Adrenal gland (tissue), 12 donors: ENCODE results near the gene C16orf78. TPM values are rescaled to one million over a fixed set of nuclear protein-coding genes. Genes with fewer than 3 reads are reported as not detected.

Experiments
- DNase-seq, 7 donors: peaks; one replicate each; pipeline ENCODE4 v3.0.0-alpha.2; 2019 to 2020
- H3K27ac ChIP-seq, 5 donors: fragments of 200-600 bp; sonication (generic) in 4 of 5; 1 replicate in 3 of 5; 2 replicates in 2 of 5; pipeline versions ENCODE4 v1.5.1 to v1.8.0; 2016 to 2020; ENCODE audit warnings: mild to moderate bottlenecking in 1 of 5
- H3K27me3 ChIP-seq: fragments of 200-600 bp; 2 replicates; pipeline ENCODE4 v1.8.0; 2021
- H3K36me3 ChIP-seq, 2 donors: fragments of 200-600 bp; replicated peaks in 1 of 2; 1 replicate in 1 of 2; 2 replicates in 1 of 2; pipeline versions ENCODE4 v1.5.1 to v1.8.0; 2018 to 2022
- H3K4me1 ChIP-seq, 2 donors: fragments of 200-600 bp; replicated peaks in 1 of 2; 1 replicate in 1 of 2; 2 replicates in 1 of 2; pipeline versions ENCODE4 v1.5.1 to v1.8.0; 2018 to 2021
- H3K4me3 ChIP-seq, 4 donors: fragments of 200-600 bp; sonication (generic) in 3 of 4; one replicate each; pipeline ENCODE4 v1.5.1; 2016 to 2018
- H3K9me3 ChIP-seq, 3 donors: fragments of 200-600 bp; sonication (generic) in 1 of 3; replicated peaks in 1 of 3; 1 replicate in 2 of 3; 2 replicates in 1 of 3; pipeline versions ENCODE4 v1.5.1 to v1.8.0; 2016 to 2021
- POLR2A ChIP-seq, 2 donors: fragments of 450-650 bp; IDR thresholded peaks; one replicate each; pipeline ENCODE4 v1.6.1; 2017; ENCODE audit warnings: antibody characterized with exemption in 2 of 2, mild to moderate bottlenecking in 2 of 2, moderate library complexity in 1 of 2
- WGBS, 4 donors: extraction: QIAGEN DNeasy Blood & Tissue Kit in 2 of 4; methylation state at CpG; one replicate each; pipeline versions ENCODE4 v1.1.5 to v1.1.7; 2013 to 2017; 5-methylcytosine and 5-hydroxymethylcytosine counted together
- intact Hi-C, 2 donors: fragments of 100-400 bp; cut with DNase I; formaldehyde crosslinking; loops; one replicate each; pipeline versions ENCODE4 v1.14.1 to v1.15.0; 2022 to 2023
- polyA plus RNA-seq, 3 donors: library from polyadenylated mRNA; stranded (reverse); fragments of 200-250 nt in 2 of 3; fragments of 350-450 nt in 1 of 3; fragmentation: Illumina TruSeq in 1 of 3; extraction: RNeasy Lipid Tissue Mini Kit (QIAGEN cat#74804) in 1 of 3; gene quantifications; one replicate each; pipeline ENCODE4 v1.2.3, GENCODE V29; 2013 to 2014
- total RNA-seq, 9 donors: library from RNA; depleted of rRNA in 4 of 9; stranded (reverse); fragments of >200 nt in 4 of 9; fragments of 120-200 nt in 1 of 9; fragmentation: NEBNext Ultra II Directional in 1 of 9; extraction: Animal tissue kit (Norgen Biotek cat#: 25700) in 1 of 9; gene quantifications; one replicate each; pipeline versions ENCODE4 v1.1.0 to v1.2.4, GENCODE V29; 2013 to 2023
- TF ChIP-seq, protein P1 (sequence below), 6 experiments: fragments of 450-650 bp in 4 of 6; fragments of 200-600 bp in 2 of 6; sonication (generic) in 1 of 6; IDR thresholded peaks; 1 replicate in 5 of 6; 2 replicates in 1 of 6; pipeline versions ENCODE4 v1.5.1 to v1.8.0; 2016 to 2021; ENCODE audit warnings: antibody characterized with exemption in 6 of 6, mild to moderate bottlenecking in 2 of 6, moderate library complexity in 1 of 6
- donor health status: healthy with polysubstance abuse.
- donor health status: Bipolar disorder and iron deficiency.
- donor health status: DM: yes; HTN: yes; CAD: no.
- donor health status: DM: no; HTN: no; CAD: no.
- donor health status: DM: no; HTN: no; CAD: no.
- donor health status: DM: yes; HTN: yes; CAD: no.

The C16orf78 gene
- total and polyA plus RNA-seq, 12 donors, result not detected

DNA sequence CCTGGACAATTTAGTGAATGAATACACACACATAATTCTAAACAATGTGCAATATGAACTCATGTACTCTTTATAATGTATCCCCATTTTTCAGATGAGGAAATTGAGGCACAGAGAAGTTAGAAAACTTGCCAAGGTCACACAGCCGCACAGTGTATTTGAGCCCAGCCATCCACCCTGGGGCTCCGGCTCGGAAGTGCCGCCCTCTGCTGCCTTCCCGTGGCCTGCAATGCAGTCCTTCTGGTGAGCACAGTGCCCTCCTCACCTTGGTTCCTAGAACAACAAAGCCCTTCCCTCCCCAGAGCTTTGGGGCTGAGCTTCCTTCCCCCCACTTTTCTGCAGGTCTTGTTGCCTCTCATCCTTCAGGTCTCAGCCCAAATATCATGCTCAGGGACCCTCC, 63.7 kb downstream of the C16orf78 start:
- no peak overlapping the region for H3K4me3 ChIP-seq
- DNase-seq, result no peak
- H3K27ac ChIP-seq, result no peak overlapping the region
- WGBS, 4 donors, result 78 to 87% (median 83%) methylated on average over 5 of the region's 5 CpGs
- TF ChIP-seq POLR2A (IDR thresholded peaks at IDR 0.05), result no peak
- no peaks in the 10 kb centered on the region for H3K9me3 ChIP-seq
- no peaks in the 10 kb centered on the region for H3K4me1 ChIP-seq
- no peaks in the 10 kb centered on the region for H3K27me3 ChIP-seq
- intact Hi-C loops, result no loop called here
- H3K36me3 ChIP-seq, result no peaks in the 10 kb centered on the region

DNA sequence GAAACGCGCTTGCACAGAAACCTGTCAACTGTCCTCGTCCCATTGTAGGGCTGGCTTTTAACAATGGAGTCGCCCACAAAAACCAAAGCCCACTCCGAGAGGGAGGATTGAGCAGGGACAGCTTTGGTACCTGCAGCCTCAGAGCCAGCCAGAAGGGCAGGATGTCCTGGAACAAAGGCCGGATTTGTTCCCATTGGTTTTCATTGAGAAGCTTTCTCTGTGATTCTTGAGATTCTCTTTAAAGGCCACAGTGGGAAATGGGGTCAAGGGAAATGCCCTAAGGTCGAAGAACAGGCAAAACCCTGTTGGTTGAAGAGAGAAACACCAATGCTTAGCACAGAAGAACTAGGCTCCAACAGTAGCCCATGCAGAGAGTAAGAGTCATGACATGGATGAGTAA, 65.4 kb downstream of the C16orf78 start:
- DNase-seq, result no peak
- intact Hi-C loops, result no loop called here
- no peak for TF ChIP-seq POLR2A (IDR thresholded peaks at IDR 0.05)
- TF ChIP-seq, protein P1, sequence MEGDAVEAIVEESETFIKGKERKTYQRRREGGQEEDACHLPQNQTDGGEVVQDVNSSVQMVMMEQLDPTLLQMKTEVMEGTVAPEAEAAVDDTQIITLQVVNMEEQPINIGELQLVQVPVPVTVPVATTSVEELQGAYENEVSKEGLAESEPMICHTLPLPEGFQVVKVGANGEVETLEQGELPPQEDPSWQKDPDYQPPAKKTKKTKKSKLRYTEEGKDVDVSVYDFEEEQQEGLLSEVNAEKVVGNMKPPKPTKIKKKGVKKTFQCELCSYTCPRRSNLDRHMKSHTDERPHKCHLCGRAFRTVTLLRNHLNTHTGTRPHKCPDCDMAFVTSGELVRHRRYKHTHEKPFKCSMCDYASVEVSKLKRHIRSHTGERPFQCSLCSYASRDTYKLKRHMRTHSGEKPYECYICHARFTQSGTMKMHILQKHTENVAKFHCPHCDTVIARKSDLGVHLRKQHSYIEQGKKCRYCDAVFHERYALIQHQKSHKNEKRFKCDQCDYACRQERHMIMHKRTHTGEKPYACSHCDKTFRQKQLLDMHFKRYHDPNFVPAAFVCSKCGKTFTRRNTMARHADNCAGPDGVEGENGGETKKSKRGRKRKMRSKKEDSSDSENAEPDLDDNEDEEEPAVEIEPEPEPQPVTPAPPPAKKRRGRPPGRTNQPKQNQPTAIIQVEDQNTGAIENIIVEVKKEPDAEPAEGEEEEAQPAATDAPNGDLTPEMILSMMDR (IDR thresholded peaks at IDR 0.05), result no peak
- Histone ChIP-seq H3K36me3 (no peaks in the 10 kb centered on the region), H3K9me3 (no peaks in the 10 kb centered on the region), H3K27ac (no peak overlapping the region), H3K4me3 (no peak overlapping the region), H3K4me1 (no peaks in the 10 kb centered on the region), H3K27me3 (no peaks in the 10 kb centered on the region)
- 51 to 73% (median 62%) methylated on average over 7 of the region's 7 CpGs for WGBS, 4 donors

DNA sequence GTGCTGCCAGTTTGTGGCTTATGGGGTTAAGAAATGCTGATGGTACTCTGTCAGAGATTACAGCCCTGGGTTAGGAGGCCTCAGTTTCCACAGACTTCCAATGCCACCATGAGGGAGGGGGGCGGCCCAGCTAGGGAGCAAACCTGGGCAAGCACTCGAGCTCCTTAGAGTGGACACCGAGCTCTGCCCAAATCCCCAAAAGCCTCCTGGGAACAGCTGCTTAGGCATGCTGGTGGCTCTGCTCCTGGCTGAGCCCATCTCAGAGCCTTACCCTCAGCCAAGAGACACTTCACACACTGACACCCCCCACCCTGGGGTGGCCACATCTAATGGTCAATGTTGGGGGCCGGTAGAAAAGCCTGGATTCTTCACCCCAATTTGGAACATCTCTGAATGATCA, 66.1 kb downstream of the C16orf78 start:
- TF ChIP-seq, protein P1 (IDR thresholded peaks at IDR 0.05), result no peak
- no peak for TF ChIP-seq POLR2A (IDR thresholded peaks at IDR 0.05)

DNA sequence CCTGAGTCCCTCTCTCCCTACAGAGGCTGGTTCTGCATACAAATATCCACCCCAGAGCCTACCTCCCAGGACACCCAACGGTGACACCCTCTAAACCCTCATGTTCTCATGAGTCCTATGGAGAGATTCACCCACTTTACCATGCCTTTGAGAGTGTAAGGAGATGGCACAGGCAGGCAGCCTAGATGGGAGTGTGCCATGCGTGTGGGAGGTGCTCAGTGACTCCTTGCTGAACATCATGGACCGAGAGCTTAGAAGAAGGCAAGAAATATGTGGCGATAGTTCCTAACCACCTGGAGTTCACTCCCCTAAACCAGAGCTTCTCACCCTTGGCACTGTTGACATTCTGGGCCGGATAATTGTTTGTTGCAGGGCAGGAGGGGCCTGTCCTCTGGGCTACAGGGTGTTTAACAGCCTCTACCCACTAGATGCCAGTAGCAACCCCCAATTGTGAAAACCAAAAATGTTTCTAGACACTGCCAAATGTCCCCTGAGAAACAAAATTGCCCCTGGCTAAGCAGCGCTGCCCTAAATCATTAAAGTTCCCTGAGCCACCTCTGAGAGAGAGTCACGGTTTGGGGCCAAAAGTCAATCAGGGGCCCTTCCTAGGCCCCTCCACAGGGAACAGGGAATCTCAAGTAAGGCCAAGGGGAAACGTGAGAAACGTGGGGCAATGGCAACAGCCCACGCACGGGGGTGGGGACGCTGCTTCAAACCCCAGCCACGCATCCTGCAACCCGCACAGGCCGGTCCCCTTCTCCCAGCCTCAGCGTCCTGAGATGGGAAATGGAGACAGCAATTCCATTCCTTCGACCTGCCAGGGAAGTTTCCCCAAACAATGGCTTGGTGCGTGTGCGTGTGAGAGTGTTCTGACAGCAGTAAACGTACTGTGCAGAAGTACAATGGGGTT, 66.8 kb downstream of the C16orf78 start:
- no peak overlapping the region for H3K27ac ChIP-seq
- no peak overlapping the region for H3K4me3 ChIP-seq
- no peaks in the 10 kb centered on the region for H3K9me3 ChIP-seq
- no peaks in the 10 kb centered on the region for H3K27me3 ChIP-seq
- H3K4me1 ChIP-seq, result no peaks in the 10 kb centered on the region
- no peak for DNase-seq
- WGBS, 4 donors, result 70 to 76% (median 74%) methylated on average over 20 of the region's 20 CpGs
- intact Hi-C loops, result no loop called here
- H3K36me3 ChIP-seq, result no peaks in the 10 kb centered on the region
- TF ChIP-seq POLR2A (IDR thresholded peaks at IDR 0.05), result no peak
- TF ChIP-seq, protein P1 (IDR thresholded peaks at IDR 0.05), result no peak

More for the DNA sequence above, 66.1 kb downstream of the C16orf78 start:
- intact Hi-C loops, result no loop called here
- no peaks in the 10 kb centered on the region for H3K36me3 ChIP-seq
- DNase-seq, result no peak
- no peaks in the 10 kb centered on the region for H3K27me3 ChIP-seq
- no peak overlapping the region for H3K27ac ChIP-seq
- no peaks in the 10 kb centered on the region for H3K4me1 ChIP-seq
- WGBS, 4 donors, result 89 to 100% (median 90%) methylated on average over 1 to 4 of the region's 4 CpGs; no CpG with 5 or more reads in 1 of the 4 donors
- no peaks in the 10 kb centered on the region for H3K9me3 ChIP-seq
- no peak overlapping the region for H3K4me3 ChIP-seq
